Breast epithelium (tissue), 3 donors: ENCODE data around the gene THBS2.

Source experiments
- POLR2A ChIP-seq: fragments of 450-650 bp; IDR thresholded peaks from one replicate; pipeline ENCODE4 v1.6.1; 2016; ENCODE audit warnings: antibody characterized with exemption, mild to moderate bottlenecking, moderate library complexity
- POLR2AphosphoS5 ChIP-seq, 3 donors: sonication (generic); formaldehyde crosslinking; IDR thresholded peaks; one replicate each; pipeline ENCODE4 v1.6.1; 2017; ENCODE audit warnings: antibody characterized with exemption in 3 of 3
- TF ChIP-seq, protein P1 (sequence below), 3 donors: fragments of 450-650 bp; IDR thresholded peaks; one replicate each; pipeline ENCODE4 v1.5.1; 2016 to 2017; ENCODE audit warnings: antibody characterized with exemption in 3 of 3, mild to moderate bottlenecking in 3 of 3, moderate library complexity in 3 of 3

DNA sequence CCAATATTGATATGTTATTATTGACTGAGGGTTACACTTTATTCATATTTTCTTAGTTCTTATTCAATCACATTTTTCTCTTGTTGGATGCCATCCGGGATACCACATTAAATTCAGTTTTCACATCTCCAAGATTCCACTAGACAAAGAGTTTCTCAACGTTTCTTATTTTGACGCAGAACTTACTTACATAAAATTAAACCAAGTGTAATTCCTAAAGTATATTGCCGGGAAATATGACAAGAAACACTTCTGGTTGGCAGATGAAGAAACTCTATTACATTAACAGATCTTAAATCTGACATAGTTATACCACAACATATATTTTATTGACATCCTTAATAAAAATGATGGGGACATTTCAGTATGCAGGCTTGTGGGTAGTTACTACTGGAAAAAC lies 47.3 kb upstream of the THBS2 start:
- TF ChIP-seq, protein P1, sequence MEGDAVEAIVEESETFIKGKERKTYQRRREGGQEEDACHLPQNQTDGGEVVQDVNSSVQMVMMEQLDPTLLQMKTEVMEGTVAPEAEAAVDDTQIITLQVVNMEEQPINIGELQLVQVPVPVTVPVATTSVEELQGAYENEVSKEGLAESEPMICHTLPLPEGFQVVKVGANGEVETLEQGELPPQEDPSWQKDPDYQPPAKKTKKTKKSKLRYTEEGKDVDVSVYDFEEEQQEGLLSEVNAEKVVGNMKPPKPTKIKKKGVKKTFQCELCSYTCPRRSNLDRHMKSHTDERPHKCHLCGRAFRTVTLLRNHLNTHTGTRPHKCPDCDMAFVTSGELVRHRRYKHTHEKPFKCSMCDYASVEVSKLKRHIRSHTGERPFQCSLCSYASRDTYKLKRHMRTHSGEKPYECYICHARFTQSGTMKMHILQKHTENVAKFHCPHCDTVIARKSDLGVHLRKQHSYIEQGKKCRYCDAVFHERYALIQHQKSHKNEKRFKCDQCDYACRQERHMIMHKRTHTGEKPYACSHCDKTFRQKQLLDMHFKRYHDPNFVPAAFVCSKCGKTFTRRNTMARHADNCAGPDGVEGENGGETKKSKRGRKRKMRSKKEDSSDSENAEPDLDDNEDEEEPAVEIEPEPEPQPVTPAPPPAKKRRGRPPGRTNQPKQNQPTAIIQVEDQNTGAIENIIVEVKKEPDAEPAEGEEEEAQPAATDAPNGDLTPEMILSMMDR (IDR thresholded peaks at IDR 0.05), result no peak
- TF ChIP-seq POLR2A (no peak), POLR2AphosphoS5 (IDR thresholded peaks at IDR 0.05) (no peak)
